HUES6 (cell line): Measurements from ENCODE around the gene JAGN1.
"Not testable (repeated sequence)": the region's sequence is repeated elsewhere in the genome, so short reads cannot be mapped to it uniquely, and the experiment has no call there.

Source experiments
- H3K27ac ChIP-seq: 2 replicates; pipeline ENCODE4 v1.7.0; 2013; ENCODE audit warnings: low read depth, mild to moderate bottlenecking, low read length, inconsistent platforms
- H3K27me3 ChIP-seq: 2 replicates; pipeline ENCODE4 v1.6.1; 2013; ENCODE audit warnings: low read length; ENCODE audit not compliant: control insufficient read depth, insufficient read depth
- H3K36me3 ChIP-seq: 2 replicates; pipeline ENCODE4 v1.6.1; 2013; ENCODE audit warnings: low read length; ENCODE audit not compliant: control insufficient read depth, insufficient read depth
- H3K4me1 ChIP-seq: 2 replicates; pipeline ENCODE4 v1.6.1; 2013; ENCODE audit warnings: low read length; ENCODE audit not compliant: control insufficient read depth, insufficient read depth
- H3K4me3 ChIP-seq: 2 replicates; pipeline ENCODE4 v1.5.1; 2013; ENCODE audit warnings: low read depth, low read length
- H3K9ac ChIP-seq: one replicate; pipeline ENCODE4 v1.6.1; 2013; ENCODE audit warnings: mild to moderate bottlenecking, low read length
- H3K9me3 ChIP-seq: 2 replicates; pipeline ENCODE4 v1.6.1; 2013; ENCODE audit warnings: low read depth, low read length; ENCODE audit not compliant: control insufficient read depth, insufficient read depth

Gene JAGN1

DNA sequence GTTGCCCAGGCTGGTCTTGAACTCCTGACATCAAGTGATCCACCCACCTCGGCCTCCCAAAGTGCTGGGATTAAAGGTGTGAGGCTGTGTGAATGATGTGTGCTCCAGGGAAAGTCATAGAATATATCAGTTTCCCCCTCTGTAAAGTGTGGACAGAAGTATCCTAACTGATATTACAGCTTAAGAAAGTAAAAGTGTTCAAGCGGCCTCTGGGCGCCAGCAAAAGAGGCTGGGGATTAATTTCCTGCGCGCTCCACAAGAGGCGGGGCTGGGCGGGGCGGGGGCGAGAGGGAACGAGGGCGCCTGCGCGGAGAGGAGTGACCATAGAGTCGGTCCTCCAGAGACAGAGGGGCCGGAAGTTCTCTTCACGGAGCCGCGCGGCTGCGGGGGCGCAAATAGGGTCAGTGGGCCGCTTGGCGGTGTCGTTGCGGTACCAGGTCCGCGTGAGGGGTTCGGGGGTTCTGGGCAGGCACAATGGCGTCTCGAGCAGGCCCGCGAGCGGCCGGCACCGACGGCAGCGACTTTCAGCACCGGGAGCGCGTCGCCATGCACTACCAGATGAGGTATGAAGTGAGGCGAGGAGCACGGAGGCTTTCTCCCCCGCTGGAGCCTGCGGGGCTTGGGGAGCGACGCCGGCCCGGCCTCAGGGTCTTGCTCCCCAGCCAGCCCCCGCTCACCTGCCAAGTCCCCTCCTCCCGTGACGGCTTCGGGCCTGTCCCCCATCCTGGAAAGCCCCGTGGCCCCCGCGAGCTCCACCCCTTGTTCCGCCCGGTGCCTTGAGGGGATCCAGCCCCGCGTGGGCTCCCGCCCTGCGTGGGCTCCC lies at the start of gene JAGN1:
Gene JAGN1, plus strand, starts transcription at position 362 of the 823 bp plus-strand sequence. Its CDS starts 113 bp downstream, at position 475.
- H3K27ac ChIP-seq, result peak within 1 kb of the TSS; percentile 94
- no peaks in the 10 kb centered on the region for H3K4me1 ChIP-seq
- peak within 1 kb of the TSS; percentile 95 for H3K9ac ChIP-seq
- H3K36me3 ChIP-seq, result peaks cover 21% of the 10 kb centered on the region
- no peaks in the 10 kb centered on the region for H3K27me3 ChIP-seq
- peak within 1 kb of the TSS; percentile 95 for H3K4me3 ChIP-seq
- no peaks in the 10 kb centered on the region for H3K9me3 ChIP-seq

DNA sequence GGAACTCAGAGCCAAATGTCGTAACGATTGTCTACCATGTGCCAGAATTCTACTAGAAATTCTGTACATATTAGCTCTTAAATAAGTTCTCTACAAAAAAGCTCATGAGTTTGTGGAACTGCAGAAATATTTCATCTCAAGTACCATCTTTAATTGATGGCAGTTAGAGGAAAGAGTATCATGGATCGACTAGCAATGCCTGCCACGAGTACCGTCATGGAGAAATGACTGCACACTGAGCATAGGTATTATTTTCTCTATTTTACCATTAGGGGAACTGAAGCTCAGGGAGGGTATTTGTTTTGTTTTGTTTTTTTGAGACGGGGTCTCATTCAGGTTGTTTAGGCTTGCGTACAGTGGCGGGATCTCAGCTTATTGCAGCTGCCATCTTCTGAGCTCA lies 49.4 kb upstream of the JAGN1 start:
- Histone ChIP-seq H3K4me3 (no peak overlapping the region), H3K27me3 (no peaks in the 10 kb centered on the region), H3K4me1 (peaks cover 6% of the 10 kb centered on the region; the same call in 1 of the 2 replicates), H3K36me3 (peaks cover 50% of the 10 kb centered on the region), H3K9ac (no peak overlapping the region), H3K9me3 (no peaks in the 10 kb centered on the region), H3K27ac (no peak overlapping the region)

DNA sequence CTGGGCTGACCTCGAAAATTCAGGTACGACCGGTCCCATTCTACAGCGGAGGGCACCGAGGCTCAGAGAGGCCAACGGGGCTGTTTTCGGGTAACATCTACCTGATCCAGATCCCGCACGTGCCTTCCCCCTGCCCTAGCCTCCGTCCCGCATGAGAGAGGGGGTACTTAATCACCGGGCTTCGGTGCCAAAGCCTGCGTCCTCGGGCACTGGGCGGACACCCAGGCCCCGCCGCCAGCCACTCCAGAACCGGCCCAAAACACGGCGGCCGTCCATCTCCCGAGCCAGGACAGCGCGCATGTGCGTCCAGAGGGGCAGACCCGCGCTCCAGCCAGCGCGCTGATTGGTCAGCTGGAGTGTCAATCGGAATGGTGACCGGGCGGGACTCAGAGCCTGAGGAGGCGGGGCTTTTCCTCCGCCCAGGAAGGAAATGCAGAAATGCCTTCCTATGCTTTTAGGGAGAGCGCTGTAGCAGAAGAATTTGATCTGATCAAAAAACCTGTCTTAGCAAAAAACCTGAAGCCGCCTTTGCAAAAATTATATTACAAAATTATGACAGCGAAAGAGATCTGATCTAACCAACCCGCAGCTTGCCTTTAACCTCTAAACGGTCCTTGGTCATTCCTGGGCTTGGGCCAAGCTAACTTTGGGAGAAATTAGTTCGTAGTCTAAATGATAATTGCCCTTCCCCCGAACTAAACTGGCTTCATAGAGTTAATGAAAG lies 46.5 kb upstream of the JAGN1 start, which contains the start of gene RPUSD3:
Gene RPUSD3, minus strand, starts transcription at position 294 of the 724 bp plus-strand sequence. Its CDS starts 18 bp downstream, at position 276.
- H3K4me3 ChIP-seq, result peak within 1 kb of the TSS; percentile 70
- peaks cover 33% of the 10 kb centered on the region for H3K36me3 ChIP-seq
- peak within 1 kb of the TSS; percentile 86 for H3K9ac ChIP-seq
- peak within 1 kb of the TSS; percentile 20; the same call in 1 of the 2 replicates for H3K27ac ChIP-seq
- no peaks in the 10 kb centered on the region; the same call in 1 of the 2 replicates for H3K9me3 ChIP-seq
- H3K4me1 ChIP-seq, result peaks cover 6% of the 10 kb centered on the region; the same call in 1 of the 2 replicates
- H3K27me3 ChIP-seq, result no peaks in the 10 kb centered on the region

DNA sequence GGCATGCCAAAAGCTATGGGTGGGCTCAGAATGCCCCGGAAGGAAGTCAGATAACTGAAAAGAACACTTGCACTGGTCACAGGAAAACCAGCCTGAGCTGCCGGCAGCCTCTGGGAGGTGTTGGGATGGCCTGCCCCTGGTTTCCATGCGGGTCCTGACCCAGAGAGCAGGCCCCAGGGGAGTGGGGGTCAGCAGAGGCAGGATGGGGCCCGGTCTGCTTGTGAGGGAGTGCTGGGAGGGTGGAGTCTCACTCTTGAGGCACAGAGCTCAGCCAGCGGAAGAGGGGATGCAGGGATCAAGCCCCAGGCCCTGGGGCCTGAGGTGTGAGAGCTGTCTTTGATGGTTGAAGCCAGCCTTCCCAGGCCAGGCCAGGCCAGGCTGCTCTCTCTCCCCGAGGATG lies 44.2 kb upstream of the JAGN1 start:
- Histone ChIP-seq H3K36me3 (peaks cover 11% of the 10 kb centered on the region), H3K4me1 (peaks cover 6% of the 10 kb centered on the region; the same call in 1 of the 2 replicates), H3K4me3 (no peak overlapping the region), H3K9ac (no peak overlapping the region), H3K27me3 (no peaks in the 10 kb centered on the region), H3K27ac (no peak overlapping the region), H3K9me3 (no peaks in the 10 kb centered on the region; the same call in 1 of the 2 replicates)

GRCh38 chr3:9846931-9847488 lies 43.4 kb upstream of the JAGN1 start:
- Histone ChIP-seq H3K9ac (no peak overlapping the region), H3K9me3 (no peaks in the 10 kb centered on the region; the same call in 1 of the 2 replicates), H3K4me1 (peaks cover 6% of the 10 kb centered on the region; the same call in 1 of the 2 replicates), H3K27ac (no peak overlapping the region), H3K4me3 (no peak overlapping the region), H3K36me3 (peaks cover 3% of the 10 kb centered on the region), H3K27me3 (no peaks in the 10 kb centered on the region)

- not testable (repeated sequence) for H3K36me3 ChIP-seq, H3K27me3 ChIP-seq, H3K27ac ChIP-seq, H3K9me3 ChIP-seq, H3K4me3 ChIP-seq, H3K4me1 ChIP-seq, H3K9ac ChIP-seq
Measured at GRCh38 chr3:9847870-9848269, 42.5 kb upstream of the JAGN1 start.

- not testable (repeated sequence) for H3K36me3 ChIP-seq
Measured at GRCh38 chr3:9848860-9849259, 41.5 kb upstream of the JAGN1 start.

GRCh38 chr3:9851383-9851782 lies 39.0 kb upstream of the JAGN1 start:
- H3K9me3 ChIP-seq, H3K27ac ChIP-seq, H3K4me1 ChIP-seq, H3K4me3 ChIP-seq, H3K36me3 ChIP-seq, H3K9ac ChIP-seq, H3K27me3 ChIP-seq: not testable (repeated sequence)

More at GRCh38 chr3:9848860-9849259, 41.5 kb upstream of the JAGN1 start:
- not testable (repeated sequence) for H3K9ac ChIP-seq, H3K27ac ChIP-seq, H3K27me3 ChIP-seq, H3K4me3 ChIP-seq, H3K4me1 ChIP-seq, H3K9me3 ChIP-seq

- not testable (repeated sequence) for H3K4me3 ChIP-seq, H3K36me3 ChIP-seq, H3K9me3 ChIP-seq, H3K27me3 ChIP-seq, H3K27ac ChIP-seq, H3K9ac ChIP-seq, H3K4me1 ChIP-seq
Measured at GRCh38 chr3:9851926-9852325, 38.5 kb upstream of the JAGN1 start.

DNA sequence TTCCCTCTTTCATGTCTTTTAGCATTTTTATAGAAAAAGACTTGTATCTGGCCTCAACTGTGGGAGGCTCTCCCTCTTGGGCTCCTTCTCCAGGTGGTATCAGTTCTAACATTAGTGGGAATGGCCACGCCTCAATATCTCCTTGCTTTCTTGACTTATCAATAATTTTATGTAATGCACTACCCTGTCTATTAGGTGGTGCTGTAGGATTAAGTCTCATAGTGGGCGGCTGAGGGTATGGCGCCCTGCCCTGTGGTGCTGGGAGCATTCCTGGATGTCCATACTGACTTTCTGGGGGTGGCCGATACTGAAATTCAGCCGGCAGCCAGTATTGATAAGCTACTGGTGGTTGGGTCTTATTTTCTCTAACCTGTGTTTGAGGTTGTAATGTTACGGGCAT lies 37.9 kb upstream of the JAGN1 start:
- Histone ChIP-seq H3K4me3 (no peak overlapping the region), H3K4me1 (peaks cover 5% of the 10 kb centered on the region; the same call in 1 of the 2 replicates), H3K9ac (no peak overlapping the region), H3K27me3 (no peaks in the 10 kb centered on the region), H3K9me3 (no peaks in the 10 kb centered on the region), H3K27ac (no peak overlapping the region), H3K36me3 (no peaks in the 10 kb centered on the region)
